GM12878 (cell line): ENCODE results near the gene SBNO1. TPM values are rescaled to one million over a fixed set of nuclear protein-coding genes. Genes with fewer than 3 reads are reported as not detected.

Experiments used
- ATF3 ChIP-seq: IDR thresholded peaks from 2 replicates; pipeline ENCODE4 v1.6.1; 2011; ENCODE audit warnings: low read depth, mild to moderate bottlenecking, low read length, moderate library complexity, borderline replicate concordance; ENCODE audit errors: extremely low read depth
- CTCF ChIP-seq, 3 experiments: IDR thresholded peaks in 2 of 3; conservative IDR thresholded peaks in 1 of 3; 2 replicates each; pipeline ENCODE4 v1.5.1; 2011; ENCODE audit warnings: low read depth in 3 of 3, low read length in 3 of 3, mild to moderate bottlenecking in 3 of 3, control low read depth in 2 of 3, moderate library complexity in 2 of 3, inconsistent platforms in 1 of 3, mixed read lengths in 1 of 3; ENCODE audit not compliant: control insufficient read depth in 2 of 3, insufficient read depth in 1 of 3; ENCODE audit errors: extremely low read depth in 1 of 3
- DPF2 ChIP-seq: fragments of 450-650 bp; IDR thresholded peaks from 2 replicates; pipeline ENCODE4 v1.6.1; 2017; ENCODE audit warnings: mild to moderate bottlenecking
- E2F8 ChIP-seq: fragments of 450-650 bp; IDR thresholded peaks from 2 replicates; pipeline ENCODE4 v1.6.1; 2018; ENCODE audit warnings: mild to moderate bottlenecking, low read depth, moderate library complexity; ENCODE audit not compliant: partially characterized antibody
- EZH2 ChIP-seq: IDR thresholded peaks from 2 replicates; pipeline ENCODE4 v1.6.1; 2012; ENCODE audit warnings: low read depth, mild to moderate bottlenecking, control low read depth, inconsistent platforms, low read length, borderline replicate concordance; ENCODE audit not compliant: control insufficient read depth
- JUNB ChIP-seq: IDR thresholded peaks from 2 replicates; pipeline ENCODE4 v1.6.1; 2016; ENCODE audit warnings: antibody characterized with exemption, mild to moderate bottlenecking
- POLR2A ChIP-seq: IDR thresholded peaks from 2 replicates; pipeline ENCODE4 v1.6.1; 2011; ENCODE audit warnings: low read depth, mild to moderate bottlenecking, low read length
- RAD51 ChIP-seq: fragments of 450-650 bp; IDR thresholded peaks from 2 replicates; pipeline ENCODE4 v1.6.1; 2016; ENCODE audit warnings: moderate library complexity, mild to moderate bottlenecking, inconsistent platforms
- RFX5 ChIP-seq: IDR thresholded peaks from 2 replicates; pipeline ENCODE4 v1.6.1; 2011; ENCODE audit warnings: low read depth, low read length, improper control_type of control experiment
- SP1 ChIP-seq: IDR thresholded peaks from one replicate; pipeline ENCODE4 v1.6.1; 2011; ENCODE audit warnings: low read depth, low read length
- SUPT20H ChIP-seq: IDR thresholded peaks from 2 replicates; pipeline ENCODE4 v1.6.1; 2011; ENCODE audit warnings: low read depth, mild to moderate bottlenecking, low read length, moderate library complexity, borderline replicate concordance; ENCODE audit not compliant: control insufficient read depth
- TBL1XR1 ChIP-seq: IDR thresholded peaks from 2 replicates; pipeline ENCODE4 v1.6.1; 2012; ENCODE audit warnings: low read depth, low read length, improper control_type of control experiment
- USF1 ChIP-seq: IDR thresholded peaks from 2 replicates; pipeline ENCODE4 v1.6.1; 2011; ENCODE audit warnings: borderline replicate concordance, low read depth, mild to moderate bottlenecking, moderate library complexity, mixed read lengths, low read length; ENCODE audit not compliant: insufficient read depth; ENCODE audit errors: extremely low read length
- ZNF24 ChIP-seq: fragments of 450-650 bp; IDR thresholded peaks from 2 replicates; pipeline ENCODE4 v1.6.1; 2017; ENCODE audit warnings: antibody characterized with exemption, mild to moderate bottlenecking
- ZNF384 ChIP-seq: IDR thresholded peaks from 2 replicates; pipeline ENCODE4 v1.6.1; 2012; ENCODE audit warnings: low read depth, mild to moderate bottlenecking, low read length, improper control_type of control experiment, borderline replicate concordance
- polyA plus RNA-seq, 11 experiments: library from polyadenylated mRNA; depleted of rRNA in 4 of 11; unstranded in 6 of 11; stranded (reverse) in 5 of 11; fragments of >200 nt; fragmentation: Nextera tagmentation in 4 of 11; fragmentation: Illumina TruSeq in 1 of 11; extraction: Ambion mirVana in 4 of 11; extraction: Trizol in 1 of 11; gene quantifications; 1 replicate in 1 of 11; 2 replicates in 10 of 11; pipeline versions ENCODE4 v1.2.1 to v1.2.3, GENCODE V29; 2011 to 2016; ENCODE audit warnings: inconsistent platforms in 2 of 11, missing spikeins in 2 of 11, low read depth in 1 of 11
- total RNA-seq, 4 experiments: library from RNA; depleted of rRNA in 3 of 4; stranded (reverse); fragments of >200 nt in 3 of 4; fragmentation: Illumina TruSeq in 1 of 4; extraction: Trizol in 1 of 4; gene quantifications; 2 replicates each; pipeline versions ENCODE4 v1.2.1 to v1.2.3, GENCODE V29; 2013 to 2021

SBNO1 gene
- total and polyA plus RNA-seq, 10 of the 15 experiments (the other 5 are each of a cell fraction or from before 2014, with no cell fraction given), result 7.5 to 39.7 (median 20.9) TPM

GRCh38 chr12:123267991-123268843 is 96.4 kb downstream of the SBNO1 start (continued):
- TF ChIP-seq CTCF (IDR thresholded peaks at IDR 0.05 in 2 of 3, conservative IDR thresholded peaks at IDR 0.05 in 1 of 3; ENCODE audit: control insufficient read depth in 2 of 3, extremely low read depth in 1 of 3, insufficient read depth in 1 of 3, low read depth in 3 of 3, low read length in 3 of 3), result no peak
- TF ChIP-seq DPF2, result no peak
- TF ChIP-seq EZH2, result no peak
- TF ChIP-seq SUPT20H, result no peak
- TF ChIP-seq POLR2A, result peak; percentile 36; the same call in 1 of the 2 replicates
- TF ChIP-seq E2F8, result no peak
- no peak for TF ChIP-seq ATF3
- TF ChIP-seq RAD51, result no peak
- TF ChIP-seq RFX5, result no peak
- TF ChIP-seq USF1, result peak; percentile 21
- TF ChIP-seq SP1, result no peak
- no peak for TF ChIP-seq TBL1XR1
- TF ChIP-seq ZNF384, result no peak
- no peak for TF ChIP-seq ZNF24
- no peak for TF ChIP-seq JUNB
